ENCODE results near the gene OR10A3.

DNA sequence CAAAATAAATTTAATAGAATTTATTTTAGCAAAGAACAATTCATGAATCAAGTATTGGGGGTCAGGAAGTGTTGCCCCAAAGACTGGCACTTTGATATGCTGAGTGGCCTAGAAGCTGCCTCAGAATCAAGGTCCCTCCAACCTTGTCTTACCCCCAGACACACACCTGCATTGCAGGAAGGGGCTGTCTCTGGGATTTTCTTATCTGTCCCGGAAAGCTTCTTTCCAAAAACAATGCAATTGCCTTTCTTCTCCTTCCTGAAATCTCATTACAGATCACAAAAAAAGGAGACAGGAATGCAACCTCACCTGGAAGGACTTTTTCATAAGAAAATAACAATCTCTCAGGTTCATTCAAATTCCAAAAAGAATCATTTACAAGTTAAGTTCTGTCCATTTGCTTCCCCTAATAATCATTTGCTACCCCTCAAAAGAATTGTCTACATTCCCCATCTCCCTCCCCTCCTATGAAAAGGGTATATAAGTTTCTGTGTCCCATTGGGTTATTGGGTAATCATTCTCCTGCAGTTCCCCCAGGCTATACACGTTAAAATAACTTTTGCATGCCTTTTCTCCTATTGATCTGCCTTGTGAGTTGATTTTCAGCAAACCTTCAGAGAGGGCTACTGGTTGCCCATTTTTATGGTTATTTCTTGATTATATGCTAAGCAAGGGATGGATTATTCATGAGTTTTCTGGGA is 31.8 kb downstream of the OR10A3 start:
- TF ChIP-seq, protein P1, sequence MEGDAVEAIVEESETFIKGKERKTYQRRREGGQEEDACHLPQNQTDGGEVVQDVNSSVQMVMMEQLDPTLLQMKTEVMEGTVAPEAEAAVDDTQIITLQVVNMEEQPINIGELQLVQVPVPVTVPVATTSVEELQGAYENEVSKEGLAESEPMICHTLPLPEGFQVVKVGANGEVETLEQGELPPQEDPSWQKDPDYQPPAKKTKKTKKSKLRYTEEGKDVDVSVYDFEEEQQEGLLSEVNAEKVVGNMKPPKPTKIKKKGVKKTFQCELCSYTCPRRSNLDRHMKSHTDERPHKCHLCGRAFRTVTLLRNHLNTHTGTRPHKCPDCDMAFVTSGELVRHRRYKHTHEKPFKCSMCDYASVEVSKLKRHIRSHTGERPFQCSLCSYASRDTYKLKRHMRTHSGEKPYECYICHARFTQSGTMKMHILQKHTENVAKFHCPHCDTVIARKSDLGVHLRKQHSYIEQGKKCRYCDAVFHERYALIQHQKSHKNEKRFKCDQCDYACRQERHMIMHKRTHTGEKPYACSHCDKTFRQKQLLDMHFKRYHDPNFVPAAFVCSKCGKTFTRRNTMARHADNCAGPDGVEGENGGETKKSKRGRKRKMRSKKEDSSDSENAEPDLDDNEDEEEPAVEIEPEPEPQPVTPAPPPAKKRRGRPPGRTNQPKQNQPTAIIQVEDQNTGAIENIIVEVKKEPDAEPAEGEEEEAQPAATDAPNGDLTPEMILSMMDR (IDR thresholded peaks at IDR 0.05) = no peak
- TF ChIP-seq POLR2A (IDR thresholded peaks at IDR 0.05) = no peak

All from thyroid gland (tissue), 4 donors.